Measurements from ENCODE around the gene PIGK.

- TF ChIP-seq POLR2AphosphoS5 (IDR thresholded peaks at IDR 0.05) (no peak), CTCF (IDR thresholded peaks at IDR 0.05) (no peak), POLR2A (IDR thresholded peaks at IDR 0.05) (no peak), EP300 (IDR thresholded peaks at IDR 0.05) (no peak)
These were observed 19.2 kb upstream of the PIGK start for GRCh38 chr1:77238462-77238861.

Data from stomach (tissue), 4 donors.